ENCODE results near the gene TRIM47.
"Not testable (repeated sequence)": the region's sequence is repeated elsewhere in the genome, so short reads cannot be mapped to it uniquely, and the experiment has no call there.

TRIM47 gene

GRCh38 chr17:75872434-75873351, 5.7 kb downstream of the TRIM47 start:
- in situ Hi-C loops (cut with HindIII; ENCODE audit: low sequenced_read_pairs) = no loop called here

GRCh38 chr17:75870228-75870627, 8.2 kb downstream of the TRIM47 start:
- in situ Hi-C loops (cut with HindIII; ENCODE audit: low sequenced_read_pairs) = not testable (repeated sequence)

- in situ Hi-C loops (cut with HindIII; ENCODE audit: low sequenced_read_pairs) = no loop called here
These were observed 8.9 kb downstream of the TRIM47 start for GRCh38 chr17:75869282-75870141.

- in situ Hi-C loops (cut with HindIII; ENCODE audit: low sequenced_read_pairs) = not testable (repeated sequence)
These were observed 9.6 kb downstream of the TRIM47 start for GRCh38 chr17:75868730-75869281.

GRCh38 chr17:75865404-75866188, 12.8 kb downstream of the TRIM47 start:
- in situ Hi-C loops (cut with HindIII; ENCODE audit: low sequenced_read_pairs) = not testable (repeated sequence)

GRCh38 chr17:75864887-75865286, 13.5 kb downstream of the TRIM47 start:
- in situ Hi-C loops (cut with HindIII; ENCODE audit: low sequenced_read_pairs) = loop anchor here (5.0 kb wide), 2 partner anchors 37 to 78 kb away; partner anchors contain the start of gene MRPL38

- in situ Hi-C loops (cut with HindIII; ENCODE audit: low sequenced_read_pairs) = loop anchor here (5.0 kb wide), 2 partner anchors 38 to 77 kb away; partner anchors contain the start of gene MRPL38
These were observed 13.9 kb downstream of the TRIM47 start for GRCh38 chr17:75864448-75864871.

GRCh38 chr17:75861927-75862317, 16.5 kb downstream of the TRIM47 start:
- in situ Hi-C loops (cut with HindIII; ENCODE audit: low sequenced_read_pairs) = loop anchor here (5.0 kb wide), 2 partner anchors 40 to 75 kb away; partner anchors contain the start of gene MRPL38

GRCh38 chr17:75859358-75859757, 19.0 kb downstream of the TRIM47 start:
- in situ Hi-C loops (cut with HindIII; ENCODE audit: low sequenced_read_pairs) = not testable (repeated sequence)

- in situ Hi-C loops (cut with HindIII; ENCODE audit: low sequenced_read_pairs) = no loop called here
These were observed 22.2 kb downstream of the TRIM47 start for GRCh38 chr17:75856062-75856756.

- in situ Hi-C loops (cut with HindIII; ENCODE audit: low sequenced_read_pairs) = no loop called here
These were observed 22.9 kb downstream of the TRIM47 start, which contains the start of gene WBP2 for GRCh38 chr17:75855310-75856061. TSS of gene WBP2 (minus strand) at chr17:75855335. CDS start at chr17:75855297, 38 bp downstream.

- in situ Hi-C loops (cut with HindIII; ENCODE audit: low sequenced_read_pairs) = no loop called here
These were observed 23.5 kb downstream of the TRIM47 start for GRCh38 chr17:75854881-75855309.

GRCh38 chr17:75854101-75854748, 24.2 kb downstream of the TRIM47 start:
- in situ Hi-C loops (cut with HindIII; ENCODE audit: low sequenced_read_pairs) = no loop called here

GRCh38 chr17:75853433-75853832, 24.9 kb downstream of the TRIM47 start:
- in situ Hi-C loops (cut with HindIII; ENCODE audit: low sequenced_read_pairs) = no loop called here

- in situ Hi-C loops (cut with HindIII; ENCODE audit: low sequenced_read_pairs) = not testable (repeated sequence)
These were observed 26.7 kb downstream of the TRIM47 start for GRCh38 chr17:75851693-75851991.

- in situ Hi-C loops (cut with HindIII; ENCODE audit: low sequenced_read_pairs) = no loop called here
These were observed 27.3 kb downstream of the TRIM47 start for GRCh38 chr17:75850928-75851692.

GRCh38 chr17:75849724-75850123, 28.7 kb downstream of the TRIM47 start:
- in situ Hi-C loops (cut with HindIII; ENCODE audit: low sequenced_read_pairs) = loop anchor here (10.0 kb wide), 1 partner anchor 65 kb away; the partner anchor contains the start of gene UNK

GRCh38 chr17:75849279-75849646, 29.1 kb downstream of the TRIM47 start:
- in situ Hi-C loops (cut with HindIII; ENCODE audit: low sequenced_read_pairs) = loop anchor here (10.0 kb wide), 1 partner anchor 64 kb away; the partner anchor contains the start of gene UNK
